GOT3 (cell line): ENCODE data around the gene STK32C.
"Not testable (repeated sequence)": the region's sequence is repeated elsewhere in the genome, so short reads cannot be mapped to it uniquely, and the experiment has no call there.

Experiments
- DNase-seq: peaks from one replicate; lab custom pipeline; 2025; ENCODE audit warnings: mixed read lengths; lab: John Stamatoyannopoulos, UW

Gene STK32C

GRCh38 chr10:132167041-132167674, 140.6 kb downstream of the STK32C start:
- DNase-seq: no peak

GRCh38 chr10:132166216-132166950, 141.4 kb downstream of the STK32C start:
- no peak for DNase-seq

GRCh38 chr10:132165416-132165980, 142.3 kb downstream of the STK32C start:
- DNase-seq: no peak

GRCh38 chr10:132164761-132165278, 142.9 kb downstream of the STK32C start:
- no peak for DNase-seq

GRCh38 chr10:132163826-132164515, 143.8 kb downstream of the STK32C start:
- no peak for DNase-seq

- no peak for DNase-seq
These were observed 144.4 kb downstream of the STK32C start for GRCh38 chr10:132163278-132163765.

GRCh38 chr10:132162590-132163277, 145.0 kb downstream of the STK32C start:
- no peak for DNase-seq

- no peak for DNase-seq
These were observed 145.7 kb downstream of the STK32C start for GRCh38 chr10:132162021-132162531.

GRCh38 chr10:132160834-132161622, 146.7 kb downstream of the STK32C start:
- not testable (repeated sequence) for DNase-seq

- DNase-seq: not testable (repeated sequence)
These were observed 147.5 kb downstream of the STK32C start for GRCh38 chr10:132160231-132160630.

GRCh38 chr10:132159302-132160230, 148.2 kb downstream of the STK32C start:
- DNase-seq: not testable (repeated sequence)

GRCh38 chr10:132158823-132159222, 148.9 kb downstream of the STK32C start:
- no peak for DNase-seq

GRCh38 chr10:132158122-132158741, 149.5 kb downstream of the STK32C start:
- no peak for DNase-seq
